ENCODE data around the gene JAKMIP1.

Gene JAKMIP1

GRCh38 chr4:6048537-6048936, 151.8 kb downstream of the JAKMIP1 start:
- Mint-ChIP-seq H3K27me3 (peaks cover 13% of the 10 kb centered on the region), H3K4me3 (no peak overlapping the region), H3K36me3 (ENCODE audit: low read depth) (no peaks in the 10 kb centered on the region), H3K4me1 (ENCODE audit: low read depth) (no peaks in the 10 kb centered on the region), H3K27ac (no peak overlapping the region), H3K9me3 (no peaks in the 10 kb centered on the region)
- no peak for DNase-seq

GRCh38 chr4:6047130-6047673, 153.1 kb downstream of the JAKMIP1 start:
- no peaks in the 10 kb centered on the region for H3K36me3 Mint-ChIP-seq (ENCODE audit: low read depth)
- peaks cover 1% of the 10 kb centered on the region for H3K4me1 Mint-ChIP-seq (ENCODE audit: low read depth)
- DNase-seq: no peak
- no peaks in the 10 kb centered on the region for H3K9me3 Mint-ChIP-seq
- H3K4me3 Mint-ChIP-seq: no peak overlapping the region
- H3K27me3 Mint-ChIP-seq: peaks cover 13% of the 10 kb centered on the region
- no peak overlapping the region for H3K27ac Mint-ChIP-seq

GRCh38 chr4:6046526-6047129, 153.7 kb downstream of the JAKMIP1 start:
- Mint-ChIP-seq H3K9me3 (no peaks in the 10 kb centered on the region), H3K36me3 (ENCODE audit: low read depth) (no peaks in the 10 kb centered on the region), H3K4me1 (ENCODE audit: low read depth) (peaks cover 5% of the 10 kb centered on the region), H3K27ac (no peak overlapping the region), H3K27me3 (peaks cover 13% of the 10 kb centered on the region), H3K4me3 (no peak overlapping the region)
- no peak for DNase-seq

DNA sequence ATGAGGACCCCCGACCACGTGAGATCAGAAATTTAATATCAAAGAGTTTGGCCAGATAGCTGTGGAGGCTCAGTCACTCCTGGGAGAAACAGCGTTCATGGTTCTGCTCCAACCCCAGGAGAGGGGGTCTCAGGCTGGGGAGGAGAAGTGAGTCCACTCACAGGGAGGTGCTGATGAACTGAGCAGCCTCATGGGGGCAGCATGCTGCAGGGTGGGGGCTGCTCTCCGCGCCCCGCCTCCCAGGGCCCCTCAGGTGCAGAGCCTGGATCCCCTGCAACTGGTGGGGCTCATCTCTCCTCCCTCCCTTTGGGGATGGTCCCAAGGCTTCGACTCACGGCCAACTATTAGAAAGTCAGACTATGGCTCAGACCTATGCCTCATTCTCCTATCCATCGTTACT, 155.5 kb downstream of the JAKMIP1 start:
- no peak overlapping the region for H3K27ac Mint-ChIP-seq
- peaks cover 13% of the 10 kb centered on the region for H3K27me3 Mint-ChIP-seq
- no peaks in the 10 kb centered on the region for H3K36me3 Mint-ChIP-seq (ENCODE audit: low read depth)
- no peak for DNase-seq
- no peaks in the 10 kb centered on the region for H3K9me3 Mint-ChIP-seq
- H3K4me3 Mint-ChIP-seq: no peak overlapping the region
- peaks cover 5% of the 10 kb centered on the region for H3K4me1 Mint-ChIP-seq (ENCODE audit: low read depth)

DNA sequence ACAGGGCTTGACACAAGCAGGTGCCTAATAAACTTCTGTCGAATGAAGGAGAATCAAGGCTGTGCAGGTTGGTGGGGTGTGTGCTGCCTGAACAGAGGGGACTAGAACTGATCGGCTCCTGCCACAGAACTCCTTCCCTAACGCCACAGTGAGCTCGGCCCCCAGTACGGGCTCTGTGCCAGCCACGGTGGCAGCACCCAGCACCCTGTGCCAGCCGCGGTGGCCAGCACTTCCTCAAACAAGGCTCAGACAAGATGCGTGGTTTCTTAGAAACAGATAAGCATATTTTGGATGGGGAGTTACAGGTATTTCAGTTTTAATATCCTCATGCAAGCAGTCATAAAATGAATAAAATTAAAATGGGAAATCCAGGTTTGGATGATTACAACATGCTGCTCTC, 156.1 kb downstream of the JAKMIP1 start:
- Mint-ChIP-seq H3K27me3 (peaks cover 13% of the 10 kb centered on the region), H3K36me3 (ENCODE audit: low read depth) (no peaks in the 10 kb centered on the region), H3K27ac (no peak overlapping the region), H3K9me3 (no peaks in the 10 kb centered on the region), H3K4me1 (ENCODE audit: low read depth) (peaks cover 5% of the 10 kb centered on the region), H3K4me3 (no peak overlapping the region)
- DNase-seq: no peak

GRCh38 chr4:6043843-6044242, 156.5 kb downstream of the JAKMIP1 start:
- no peak overlapping the region for H3K27ac Mint-ChIP-seq
- H3K9me3 Mint-ChIP-seq: no peaks in the 10 kb centered on the region
- no peak for DNase-seq
- H3K4me3 Mint-ChIP-seq: no peak overlapping the region
- peaks cover 13% of the 10 kb centered on the region for H3K27me3 Mint-ChIP-seq
- H3K4me1 Mint-ChIP-seq (ENCODE audit: low read depth): peaks cover 5% of the 10 kb centered on the region
- no peaks in the 10 kb centered on the region for H3K36me3 Mint-ChIP-seq (ENCODE audit: low read depth)

DNA sequence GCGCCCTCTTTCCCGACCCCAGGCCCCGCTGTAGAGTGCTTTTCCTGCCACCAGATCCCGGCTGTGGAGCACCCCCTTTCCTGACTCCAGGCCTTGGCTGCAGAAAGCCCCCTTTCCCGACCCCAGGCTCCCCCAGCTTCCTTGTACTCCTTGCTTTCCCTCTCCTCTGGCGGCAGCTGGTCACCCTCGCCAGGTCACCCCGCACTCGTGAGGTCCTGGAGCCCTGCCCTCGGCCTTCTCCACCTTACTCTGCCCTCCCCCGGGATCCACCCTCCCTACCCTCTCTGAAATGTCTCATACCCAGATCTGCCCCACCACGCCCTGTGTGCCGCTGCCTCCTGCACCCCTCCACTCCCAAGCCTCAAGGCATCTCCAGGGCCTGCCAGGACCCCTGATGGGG, 157.2 kb downstream of the JAKMIP1 start:
- DNase-seq: no peak
- peaks cover 5% of the 10 kb centered on the region for H3K4me1 Mint-ChIP-seq (ENCODE audit: low read depth)
- H3K27ac Mint-ChIP-seq: no peak overlapping the region
- no peak overlapping the region for H3K4me3 Mint-ChIP-seq
- H3K36me3 Mint-ChIP-seq (ENCODE audit: low read depth): no peaks in the 10 kb centered on the region
- peaks cover 13% of the 10 kb centered on the region for H3K27me3 Mint-ChIP-seq
- H3K9me3 Mint-ChIP-seq: no peaks in the 10 kb centered on the region

- Mint-ChIP-seq H3K27me3 (peaks cover 13% of the 10 kb centered on the region), H3K4me3 (no peak overlapping the region), H3K36me3 (ENCODE audit: low read depth) (no peaks in the 10 kb centered on the region), H3K27ac (no peak overlapping the region), H3K4me1 (ENCODE audit: low read depth) (peaks cover 5% of the 10 kb centered on the region), H3K9me3 (no peaks in the 10 kb centered on the region)
- no peak for DNase-seq
Measured at GRCh38 chr4:6042293-6043063, 157.9 kb downstream of the JAKMIP1 start.

DNA sequence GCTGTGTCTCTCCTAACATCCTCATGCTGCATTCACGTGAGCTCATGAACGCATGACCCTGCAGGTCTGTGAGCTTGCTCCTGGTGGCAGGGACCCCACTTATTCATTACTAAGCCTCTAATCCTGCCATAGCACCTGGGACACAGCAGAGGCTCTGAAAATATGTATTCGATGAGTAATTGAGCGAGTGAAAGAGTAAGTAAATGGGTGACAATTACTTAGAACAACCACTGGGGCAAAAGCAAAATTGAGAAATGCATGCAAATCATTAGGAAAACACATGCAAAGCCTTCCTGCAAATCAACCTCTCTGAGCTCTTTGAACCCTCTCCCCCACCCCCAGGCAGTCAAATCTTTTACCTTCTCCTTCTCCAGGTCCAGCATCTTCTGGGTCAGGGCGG, 158.5 kb downstream of the JAKMIP1 start:
- Mint-ChIP-seq H3K4me3 (no peak overlapping the region), H3K36me3 (ENCODE audit: low read depth) (no peaks in the 10 kb centered on the region), H3K9me3 (no peaks in the 10 kb centered on the region), H3K4me1 (ENCODE audit: low read depth) (peaks cover 5% of the 10 kb centered on the region), H3K27me3 (peaks cover 13% of the 10 kb centered on the region), H3K27ac (no peak overlapping the region)
- no peak for DNase-seq

DNA sequence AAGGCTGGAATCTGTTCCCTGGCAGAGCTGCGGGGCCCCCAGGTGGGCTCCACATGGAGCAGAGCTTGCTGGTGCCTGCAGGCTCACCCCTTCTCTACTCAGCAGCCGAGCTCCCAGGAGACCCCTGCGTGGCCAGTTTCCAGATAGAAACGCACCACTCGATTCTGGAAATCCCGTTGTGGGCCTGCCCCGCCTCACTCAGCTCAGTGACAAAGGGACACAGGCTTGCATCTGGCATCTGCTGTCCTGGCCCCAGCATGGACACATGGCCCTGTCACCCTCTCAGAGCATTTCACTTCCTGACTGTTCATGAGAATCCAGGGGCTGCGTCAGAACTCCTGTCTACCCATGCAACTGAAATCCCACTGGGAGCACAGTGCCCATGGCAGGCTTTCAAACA, 161.6 kb downstream of the JAKMIP1 start:
- Mint-ChIP-seq H3K9me3 (no peaks in the 10 kb centered on the region), H3K4me3 (no peak overlapping the region), H3K4me1 (ENCODE audit: low read depth) (peaks cover 5% of the 10 kb centered on the region), H3K27me3 (peaks cover under 1% of the 10 kb centered on the region), H3K36me3 (ENCODE audit: low read depth) (no peaks in the 10 kb centered on the region), H3K27ac (no peak overlapping the region)
- no peak for DNase-seq

DNA sequence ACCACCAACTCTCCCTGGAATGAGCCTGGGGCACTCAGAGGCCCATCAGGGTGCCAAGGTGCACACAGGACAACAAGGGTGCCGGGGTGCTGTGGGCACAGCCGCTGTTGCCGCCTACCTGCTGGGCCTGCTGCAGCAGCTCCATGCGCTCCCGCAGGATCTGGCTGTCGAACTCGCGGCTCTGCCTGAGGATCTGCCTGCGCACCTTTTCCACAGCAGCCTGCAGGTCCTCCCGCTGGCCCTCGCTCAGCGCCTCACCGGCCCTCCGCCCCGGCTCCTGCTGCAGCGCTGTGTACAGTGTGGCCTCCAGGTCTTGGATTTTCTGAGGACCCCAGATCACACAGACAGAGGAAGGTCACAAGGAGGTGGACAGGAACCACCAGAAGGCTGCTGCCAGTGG, 164.6 kb downstream of the JAKMIP1 start:
- no peaks in the 10 kb centered on the region for H3K4me1 Mint-ChIP-seq (ENCODE audit: low read depth)
- H3K36me3 Mint-ChIP-seq (ENCODE audit: low read depth): no peaks in the 10 kb centered on the region
- DNase-seq: no peak

GRCh38 chr4:6033381-6033780, 167.0 kb downstream of the JAKMIP1 start:
- Mint-ChIP-seq H3K36me3 (ENCODE audit: low read depth) (no peaks in the 10 kb centered on the region), H3K27me3 (no peaks in the 10 kb centered on the region), H3K4me3 (no peak overlapping the region), H3K9me3 (no peaks in the 10 kb centered on the region), H3K27ac (no peak overlapping the region), H3K4me1 (ENCODE audit: low read depth) (no peaks in the 10 kb centered on the region)
- no peak for DNase-seq

More for the DNA sequence above, 164.6 kb downstream of the JAKMIP1 start:
- Mint-ChIP-seq H3K27me3 (no peaks in the 10 kb centered on the region), H3K9me3 (no peaks in the 10 kb centered on the region), H3K4me3 (no peak overlapping the region), H3K27ac (no peak overlapping the region)

DNA sequence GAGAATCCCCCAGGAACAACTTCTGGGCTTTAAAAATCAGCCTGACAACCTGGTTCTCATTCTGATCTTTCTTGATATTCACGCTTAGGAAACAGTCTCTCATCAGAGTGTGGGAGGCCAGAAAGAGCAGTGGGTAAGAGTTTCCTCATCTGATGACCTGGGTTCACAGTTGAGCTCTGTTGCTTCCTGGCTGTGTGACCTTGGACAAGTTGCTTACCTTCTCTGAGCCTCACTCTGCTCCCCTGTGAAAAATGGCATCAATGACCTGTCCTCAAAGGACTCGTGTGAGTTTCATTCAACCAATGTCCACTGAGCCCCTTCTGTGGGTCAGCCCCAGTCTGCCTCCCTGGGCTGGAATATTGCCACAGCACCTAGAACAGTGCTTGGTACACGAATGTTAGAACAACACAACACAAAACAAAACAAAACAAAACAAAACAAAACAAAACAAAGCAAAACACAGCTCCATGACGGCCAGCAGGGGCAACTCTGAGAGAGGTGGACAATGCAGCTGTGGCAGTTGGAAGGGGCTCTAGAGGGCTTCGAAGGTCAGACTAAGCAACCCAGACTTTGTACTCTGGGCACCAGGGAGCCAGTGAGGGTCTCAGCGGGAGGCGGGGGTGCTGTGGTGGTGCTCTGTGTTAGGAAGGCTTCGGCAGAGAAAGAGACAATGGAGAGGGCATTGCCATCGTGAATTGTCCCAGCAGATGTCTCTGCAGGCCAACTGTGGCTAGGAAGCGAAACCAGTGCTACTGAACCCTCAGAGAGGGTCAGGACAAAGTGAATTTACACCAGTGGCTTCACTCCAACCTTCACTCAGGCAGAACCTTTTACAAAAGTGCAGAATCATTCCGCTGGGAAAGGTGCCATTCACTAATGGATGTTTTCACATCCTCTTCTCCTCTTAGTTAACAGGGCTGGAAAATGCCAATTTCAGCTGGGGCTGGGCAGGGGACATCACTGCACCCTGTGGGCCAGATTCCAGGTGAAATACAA, 167.8 kb downstream of the JAKMIP1 start:
- Mint-ChIP-seq H3K27ac (no peak overlapping the region), H3K27me3 (no peaks in the 10 kb centered on the region), H3K9me3 (no peaks in the 10 kb centered on the region), H3K4me3 (no peak overlapping the region), H3K4me1 (ENCODE audit: low read depth) (no peaks in the 10 kb centered on the region), H3K36me3 (ENCODE audit: low read depth) (no peaks in the 10 kb centered on the region)
- no peak for DNase-seq

DNA sequence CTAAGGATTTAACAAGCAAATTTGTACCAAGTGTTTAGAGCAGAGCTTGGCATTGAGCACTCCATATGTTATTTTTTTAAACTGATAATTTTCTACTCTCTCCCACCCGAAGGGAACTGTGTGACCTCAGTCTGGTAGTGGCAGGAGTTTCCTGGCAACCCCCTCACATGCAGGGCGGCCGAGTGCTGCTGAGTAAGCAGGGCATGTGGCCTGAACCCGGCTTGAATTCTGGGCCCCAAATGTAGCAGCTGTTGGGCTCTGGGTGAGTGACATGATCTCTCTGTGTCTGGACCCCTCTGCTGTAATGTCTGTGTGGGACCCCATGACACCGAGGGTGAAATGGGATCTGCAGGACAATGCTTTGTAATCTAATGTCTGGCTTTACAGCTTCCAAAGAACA, 168.5 kb downstream of the JAKMIP1 start:
- Mint-ChIP-seq H3K4me1 (ENCODE audit: low read depth) (no peaks in the 10 kb centered on the region), H3K27me3 (no peaks in the 10 kb centered on the region), H3K36me3 (ENCODE audit: low read depth) (no peaks in the 10 kb centered on the region), H3K27ac (no peak overlapping the region), H3K9me3 (no peaks in the 10 kb centered on the region), H3K4me3 (no peak overlapping the region)
- DNase-seq: no peak
